ENCODE measurements around the gene KAT2B. TPM values are rescaled to one million over a fixed set of nuclear protein-coding genes. Genes with fewer than 3 reads are reported as not detected.

Gene KAT2B
- polyA plus RNA-seq, 1 donor from 2014 or later: 14.2 TPM

DNA sequence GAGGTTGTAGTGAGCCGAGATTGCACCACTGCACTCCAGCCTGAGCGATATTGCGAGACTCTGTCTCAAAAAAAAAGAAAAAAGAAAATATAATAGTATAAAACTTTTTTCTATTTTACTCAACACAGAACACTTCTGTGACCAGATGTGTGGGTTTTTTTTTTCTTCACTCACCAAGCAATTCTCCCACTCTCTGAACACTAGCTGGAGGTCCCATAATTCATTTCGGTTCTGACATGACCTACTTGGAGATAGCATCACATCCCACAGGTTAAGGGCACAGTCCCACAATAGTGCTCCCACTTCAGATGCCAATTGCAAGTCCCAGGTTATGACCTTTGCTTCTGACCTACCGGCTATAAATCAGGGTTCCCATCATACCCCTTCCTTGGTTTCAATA, 35.0 kb downstream of the KAT2B start:
- Histone ChIP-seq H3K9me2 (ENCODE audit: insufficient read depth, low read length) (no peaks in the 10 kb centered on the region), H3K27me3 (ENCODE audit: insufficient read depth, low read depth, low read length) (no peaks in the 10 kb centered on the region), H3F3A (ENCODE audit: insufficient read depth, low read length, poor library complexity, severe bottlenecking) (no peaks in the 10 kb centered on the region), H4K20me1 (ENCODE audit: insufficient read depth) (no peaks in the 10 kb centered on the region), H3K4me3 (ENCODE audit: low read length) (no peak overlapping the region), H3K79me2 (replicated peaks; ENCODE audit: insufficient read depth, low read length) (no peaks in the 10 kb centered on the region), H3K4me2 (ENCODE audit: low read length) (no peak overlapping the region), H3K36me3 (ENCODE audit: insufficient read depth, low read length) (no peaks in the 10 kb centered on the region), H3K9me3 (ENCODE audit: low read length) (no peaks in the 10 kb centered on the region), H2AFZ (ENCODE audit: low read depth, low read length) (no peak overlapping the region), H3K9ac (ENCODE audit: low read length) (no peak overlapping the region), H3K27ac (ENCODE audit: low read length) (no peak overlapping the region)
- no peak for TF ChIP-seq TAF1 (IDR thresholded peaks at IDR 0.05; ENCODE audit: low read depth)
- TF ChIP-seq EP300 (conservative IDR thresholded peaks at IDR 0.05; ENCODE audit: poor library complexity, severe bottlenecking): no peak
- no peak for TF ChIP-seq POLR2AphosphoS5 (IDR thresholded peaks at IDR 0.05)
- TF ChIP-seq, protein P1, sequence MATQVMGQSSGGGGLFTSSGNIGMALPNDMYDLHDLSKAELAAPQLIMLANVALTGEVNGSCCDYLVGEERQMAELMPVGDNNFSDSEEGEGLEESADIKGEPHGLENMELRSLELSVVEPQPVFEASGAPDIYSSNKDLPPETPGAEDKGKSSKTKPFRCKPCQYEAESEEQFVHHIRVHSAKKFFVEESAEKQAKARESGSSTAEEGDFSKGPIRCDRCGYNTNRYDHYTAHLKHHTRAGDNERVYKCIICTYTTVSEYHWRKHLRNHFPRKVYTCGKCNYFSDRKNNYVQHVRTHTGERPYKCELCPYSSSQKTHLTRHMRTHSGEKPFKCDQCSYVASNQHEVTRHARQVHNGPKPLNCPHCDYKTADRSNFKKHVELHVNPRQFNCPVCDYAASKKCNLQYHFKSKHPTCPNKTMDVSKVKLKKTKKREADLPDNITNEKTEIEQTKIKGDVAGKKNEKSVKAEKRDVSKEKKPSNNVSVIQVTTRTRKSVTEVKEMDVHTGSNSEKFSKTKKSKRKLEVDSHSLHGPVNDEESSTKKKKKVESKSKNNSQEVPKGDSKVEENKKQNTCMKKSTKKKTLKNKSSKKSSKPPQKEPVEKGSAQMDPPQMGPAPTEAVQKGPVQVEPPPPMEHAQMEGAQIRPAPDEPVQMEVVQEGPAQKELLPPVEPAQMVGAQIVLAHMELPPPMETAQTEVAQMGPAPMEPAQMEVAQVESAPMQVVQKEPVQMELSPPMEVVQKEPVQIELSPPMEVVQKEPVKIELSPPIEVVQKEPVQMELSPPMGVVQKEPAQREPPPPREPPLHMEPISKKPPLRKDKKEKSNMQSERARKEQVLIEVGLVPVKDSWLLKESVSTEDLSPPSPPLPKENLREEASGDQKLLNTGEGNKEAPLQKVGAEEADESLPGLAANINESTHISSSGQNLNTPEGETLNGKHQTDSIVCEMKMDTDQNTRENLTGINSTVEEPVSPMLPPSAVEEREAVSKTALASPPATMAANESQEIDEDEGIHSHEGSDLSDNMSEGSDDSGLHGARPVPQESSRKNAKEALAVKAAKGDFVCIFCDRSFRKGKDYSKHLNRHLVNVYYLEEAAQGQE (IDR thresholded peaks at IDR 0.05; ENCODE audit: borderline replicate concordance): no peak
- no peak for TF ChIP-seq EZH2 (IDR thresholded peaks at IDR 0.05; ENCODE audit: borderline replicate concordance, insufficient read depth, low read length, poor library complexity, severe bottlenecking)
- TF ChIP-seq RAD21 (conservative IDR thresholded peaks at IDR 0.05): no peak
- no peak for TF ChIP-seq SMC3 (conservative IDR thresholded peaks at IDR 0.05; ENCODE audit: poor library complexity)
- TF ChIP-seq, protein P2, sequence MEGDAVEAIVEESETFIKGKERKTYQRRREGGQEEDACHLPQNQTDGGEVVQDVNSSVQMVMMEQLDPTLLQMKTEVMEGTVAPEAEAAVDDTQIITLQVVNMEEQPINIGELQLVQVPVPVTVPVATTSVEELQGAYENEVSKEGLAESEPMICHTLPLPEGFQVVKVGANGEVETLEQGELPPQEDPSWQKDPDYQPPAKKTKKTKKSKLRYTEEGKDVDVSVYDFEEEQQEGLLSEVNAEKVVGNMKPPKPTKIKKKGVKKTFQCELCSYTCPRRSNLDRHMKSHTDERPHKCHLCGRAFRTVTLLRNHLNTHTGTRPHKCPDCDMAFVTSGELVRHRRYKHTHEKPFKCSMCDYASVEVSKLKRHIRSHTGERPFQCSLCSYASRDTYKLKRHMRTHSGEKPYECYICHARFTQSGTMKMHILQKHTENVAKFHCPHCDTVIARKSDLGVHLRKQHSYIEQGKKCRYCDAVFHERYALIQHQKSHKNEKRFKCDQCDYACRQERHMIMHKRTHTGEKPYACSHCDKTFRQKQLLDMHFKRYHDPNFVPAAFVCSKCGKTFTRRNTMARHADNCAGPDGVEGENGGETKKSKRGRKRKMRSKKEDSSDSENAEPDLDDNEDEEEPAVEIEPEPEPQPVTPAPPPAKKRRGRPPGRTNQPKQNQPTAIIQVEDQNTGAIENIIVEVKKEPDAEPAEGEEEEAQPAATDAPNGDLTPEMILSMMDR (IDR thresholded peaks at IDR 0.05; ENCODE audit: poor library complexity, severe bottlenecking): no peak
- no peak for TF ChIP-seq MXI1 (conservative IDR thresholded peaks at IDR 0.05; ENCODE audit: poor library complexity, severe bottlenecking)

DNA sequence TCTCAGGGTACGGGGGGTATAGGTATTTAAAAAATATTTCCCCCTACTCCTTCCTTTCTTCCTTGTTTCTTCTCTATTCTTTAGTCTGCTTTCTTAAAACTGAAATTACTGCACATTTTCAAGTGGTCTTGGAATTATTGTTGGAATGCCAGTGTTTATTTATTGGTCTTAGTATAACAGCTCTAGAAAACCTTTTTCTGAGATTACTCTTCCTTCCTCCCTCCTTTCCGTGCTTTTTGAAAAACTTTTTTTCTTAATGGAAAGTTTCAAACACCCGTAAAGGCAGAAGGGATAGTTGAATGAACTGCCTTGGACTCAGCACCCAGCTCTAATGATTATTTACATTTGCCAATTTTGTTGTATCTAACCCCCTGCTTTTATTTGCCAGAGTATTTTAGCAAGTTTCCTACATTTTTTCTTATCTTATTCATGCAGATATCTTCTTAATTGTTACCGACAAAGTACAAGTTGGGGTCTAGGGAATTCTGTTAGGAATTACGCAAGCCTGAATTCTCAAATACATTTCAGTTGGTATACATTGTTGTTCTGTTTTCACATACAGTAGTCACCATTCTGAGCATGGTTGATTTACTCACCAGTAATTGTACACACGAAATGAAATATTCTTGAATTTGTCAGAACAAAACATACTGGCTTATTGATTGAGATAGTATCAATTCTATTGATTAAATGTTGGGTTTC, 36.2 kb downstream of the KAT2B start:
- Histone ChIP-seq H3K9ac (ENCODE audit: low read length) (no peak overlapping the region), H2AFZ (ENCODE audit: low read depth, low read length) (no peak overlapping the region), H3K9me2 (ENCODE audit: insufficient read depth, low read length) (no peaks in the 10 kb centered on the region), H3K27me3 (ENCODE audit: insufficient read depth, low read depth, low read length) (no peaks in the 10 kb centered on the region), H3K27ac (ENCODE audit: low read length) (no peak overlapping the region), H4K20me1 (ENCODE audit: insufficient read depth) (no peaks in the 10 kb centered on the region), H3K79me2 (replicated peaks; ENCODE audit: insufficient read depth, low read length) (no peaks in the 10 kb centered on the region), H3F3A (ENCODE audit: insufficient read depth, low read length, poor library complexity, severe bottlenecking) (no peaks in the 10 kb centered on the region), H3K4me2 (ENCODE audit: low read length) (no peak overlapping the region), H3K36me3 (ENCODE audit: insufficient read depth, low read length) (no peaks in the 10 kb centered on the region), H3K4me3 (ENCODE audit: low read length) (no peak overlapping the region), H3K9me3 (ENCODE audit: low read length) (no peaks in the 10 kb centered on the region)
- TF ChIP-seq EZH2 (IDR thresholded peaks at IDR 0.05; ENCODE audit: borderline replicate concordance, insufficient read depth, low read length, poor library complexity, severe bottlenecking): no peak

Measured in neural cell (in vitro differentiated cells).